IPS-NIHi7 (cell line): ENCODE data around the gene POMGNT2.

Source experiments
- DNase-seq: peaks from one replicate; pipeline ENCODE4 v3.0.0; 2012; ENCODE audit warnings: mixed read lengths; ENCODE audit errors: extremely low spot score

POMGNT2 gene

GRCh38 chr3:43102773-43103480 is 3.0 kb downstream of the POMGNT2 start:
- DNase-seq = no peak

- DNase-seq = no peak
Observed at GRCh38 chr3:43098761-43099160, 7.1 kb downstream of the POMGNT2 start.

GRCh38 chr3:43097400-43098080 is 8.3 kb downstream of the POMGNT2 start:
- no peak for DNase-seq

- no peak for DNase-seq
Observed at GRCh38 chr3:43096761-43097160, 9.1 kb downstream of the POMGNT2 start.

- DNase-seq = no peak
Observed at GRCh38 chr3:43095370-43095769, 10.5 kb downstream of the POMGNT2 start.

- DNase-seq = no peak
Observed at GRCh38 chr3:43094851-43095250, 11.0 kb downstream of the POMGNT2 start.

- no peak for DNase-seq
Observed at GRCh38 chr3:43094381-43094780, 11.5 kb downstream of the POMGNT2 start.

GRCh38 chr3:43093974-43094373 is 11.9 kb downstream of the POMGNT2 start:
- DNase-seq = no peak

- DNase-seq = no peak
Observed at GRCh38 chr3:43093006-43093405, 12.9 kb downstream of the POMGNT2 start.

- DNase-seq = no peak
Observed at GRCh38 chr3:43091481-43091880, 14.4 kb downstream of the POMGNT2 start.

GRCh38 chr3:43090238-43090637 is 15.6 kb downstream of the POMGNT2 start:
- DNase-seq = no peak

- DNase-seq = no peak
Observed at GRCh38 chr3:43089081-43089480, 16.8 kb downstream of the POMGNT2 start.

GRCh38 chr3:43087249-43087776 is 18.6 kb downstream of the POMGNT2 start:
- no peak for DNase-seq

- DNase-seq = no peak
Observed at GRCh38 chr3:43086460-43087165, 19.3 kb downstream of the POMGNT2 start.

- no peak for DNase-seq
Observed at GRCh38 chr3:43082457-43082856, 23.4 kb downstream of the POMGNT2 start.

- no peak for DNase-seq
Observed at GRCh38 chr3:43081796-43082195, 24.1 kb downstream of the POMGNT2 start.

GRCh38 chr3:43080726-43081568 is 24.9 kb downstream of the POMGNT2 start:
- DNase-seq = no peak

- DNase-seq = no peak
Observed at GRCh38 chr3:43079536-43080332, 26.1 kb downstream of the POMGNT2 start.

GRCh38 chr3:43077707-43078106 is 28.2 kb downstream of the POMGNT2 start:
- no peak for DNase-seq

GRCh38 chr3:43077261-43077660 is 28.6 kb downstream of the POMGNT2 start:
- DNase-seq = no peak

GRCh38 chr3:43076857-43077256 is 29.0 kb downstream of the POMGNT2 start:
- no peak for DNase-seq
